WTC11 (cell line): ENCODE measurements around the gene C19orf44. TPM values are rescaled to one million over a fixed set of nuclear protein-coding genes. Genes with fewer than 3 reads are reported as not detected.

Experiments used
- ATAC-seq: fragments of 200-7000 bp; cut with Tn5 transposase; 2 replicates; pipeline ENCODE4 v1.10.0; 2021; ENCODE audit warnings: mild to moderate bottlenecking, moderate library complexity
- CTCF ChIA-PET: fragments of 300-600 bp; sonication (Branson Sonifier 250); formaldehyde crosslinking; loops from one replicate; lab custom pipeline; 2021; ENCODE audit warnings: antibody characterized with exemption; lab: Charles Lee
- POLR2A ChIA-PET: fragments of 350-600 bp; sonication (Branson Sonifier 250); formaldehyde crosslinking; loops from one replicate; lab custom pipeline; 2021; ENCODE audit warnings: antibody characterized with exemption; lab: Charles Lee
- DNase-seq: peaks from one replicate; pipeline ENCODE4 v3.0.0; 2021; ENCODE audit warnings: low spot score
- H3K27ac Mint-ChIP-seq: 2 replicates; pipeline ENCODE4 v1.8.0; 2021; ENCODE audit warnings: mixed read lengths
- H3K27me3 Mint-ChIP-seq: 2 replicates; pipeline ENCODE4 v1.8.0; 2021; ENCODE audit warnings: low read depth, mild to moderate bottlenecking, moderate library complexity, mixed read lengths
- H3K36me3 Mint-ChIP-seq: 2 replicates; pipeline ENCODE4 v1.8.0; 2021; ENCODE audit warnings: mixed read lengths
- H3K4me1 Mint-ChIP-seq: 2 replicates; pipeline ENCODE4 v1.8.0; 2022; ENCODE audit warnings: mixed read lengths
- H3K4me3 Mint-ChIP-seq: 2 replicates; pipeline ENCODE4 v1.8.0; 2021; ENCODE audit warnings: mild to moderate bottlenecking, moderate library complexity, mixed read lengths
- H3K9me3 Mint-ChIP-seq: 2 replicates; pipeline ENCODE4 v1.8.0; 2021; ENCODE audit warnings: mixed read lengths
- AFF4 ChIP-seq: sonication (generic); formaldehyde crosslinking; IDR thresholded peaks from 2 replicates; pipeline ENCODE4 v1.8.1; 2023; ENCODE audit warnings: mild to moderate bottlenecking, missing genetic modification reagents, borderline replicate concordance
- ARID4B ChIP-seq: sonication (generic); formaldehyde crosslinking; IDR thresholded peaks from 2 replicates; pipeline ENCODE4 v1.8.0; 2023; ENCODE audit warnings: missing genetic modification reagents, mild to moderate bottlenecking, borderline replicate concordance
- ATF2 ChIP-seq: sonication (generic); formaldehyde crosslinking; IDR thresholded peaks from 2 replicates; pipeline ENCODE4 v1.8.1; 2022; ENCODE audit warnings: low read depth, missing genetic modification reagents, borderline replicate concordance
- CTCF ChIP-seq: fragments of 200-600 bp; IDR thresholded peaks from 2 replicates; pipeline ENCODE4 v1.8.0; 2022; ENCODE audit warnings: antibody characterized with exemption
- FOXJ3 ChIP-seq: sonication (generic); formaldehyde crosslinking; IDR thresholded peaks from 2 replicates; pipeline ENCODE4 v1.9.0; 2021; ENCODE audit warnings: missing genetic modification reagents, mild to moderate bottlenecking, borderline replicate concordance
- GABPB1 ChIP-seq: sonication (generic); formaldehyde crosslinking; IDR thresholded peaks from 2 replicates; pipeline ENCODE4 v1.8.1; 2023; ENCODE audit warnings: mild to moderate bottlenecking, missing genetic modification reagents
- HMGA2 ChIP-seq: fragments of 250-450 bp; sonication (Bioruptor Pico); IDR thresholded peaks from 2 replicates; pipeline ENCODE4 v1.4.0; 2021; ENCODE audit warnings: mild to moderate bottlenecking, moderate library complexity
- NR3C1 ChIP-seq: sonication (generic); formaldehyde crosslinking; conservative IDR thresholded peaks from 2 replicates; pipeline ENCODE4 v1.8.1; 2023; ENCODE audit warnings: low read depth, mild to moderate bottlenecking, missing genetic modification reagents
- PREB ChIP-seq: sonication (generic); formaldehyde crosslinking; IDR thresholded peaks from 2 replicates; pipeline ENCODE4 v1.8.1; 2022; ENCODE audit warnings: mild to moderate bottlenecking, missing genetic modification reagents, moderate library complexity, borderline replicate concordance
- SMAD4 ChIP-seq: sonication (generic); formaldehyde crosslinking; IDR thresholded peaks from 2 replicates; pipeline ENCODE4 v1.8.0; 2022; ENCODE audit warnings: mild to moderate bottlenecking, missing genetic modification reagents
- SP1 ChIP-seq: sonication (generic); formaldehyde crosslinking; conservative IDR thresholded peaks from 2 replicates; pipeline ENCODE4 v1.8.1; 2022; ENCODE audit warnings: missing genetic modification reagents
- ZBTB21 ChIP-seq: sonication (generic); formaldehyde crosslinking; IDR thresholded peaks from 2 replicates; pipeline ENCODE4 v1.8.1; 2023; ENCODE audit warnings: mild to moderate bottlenecking, missing genetic modification reagents, borderline replicate concordance
- ZNF121 ChIP-seq: sonication (generic); formaldehyde crosslinking; IDR thresholded peaks from 2 replicates; pipeline ENCODE4 v1.8.0; 2023; ENCODE audit warnings: missing genetic modification reagents
- ZNF425 ChIP-seq: fragments of 250-450 bp; sonication (Bioruptor Pico); conservative IDR thresholded peaks from 2 replicates; pipeline ENCODE4 v1.9.0; 2021; ENCODE audit warnings: mild to moderate bottlenecking
- ZNF512 ChIP-seq: sonication (generic); formaldehyde crosslinking; IDR thresholded peaks from 2 replicates; pipeline ENCODE4 v1.8.1; 2022; ENCODE audit warnings: missing genetic modification reagents, borderline replicate concordance
- total RNA-seq: library from RNA; stranded (reverse); gene quantifications from 3 replicates; pipeline ENCODE4 v1.2.3, GENCODE V29; 2021

The C19orf44 gene
- total RNA-seq, 1 experiment from 2014 or later: 4.1 TPM

GRCh38 chr19:16554776-16555175, 58.6 kb downstream of the C19orf44 start (continued):
- TF ChIP-seq ZNF512 (CRISPR knock-in tag): no peak
- TF ChIP-seq, all 79 proteins: peak for 0

- Mint-ChIP-seq H3K4me1 (no peaks in the 10 kb centered on the region), H3K27me3 (no peaks in the 10 kb centered on the region), H3K4me3 (no peak overlapping the region), H3K36me3 (peaks cover 55% of the 10 kb centered on the region), H3K9me3 (no peaks in the 10 kb centered on the region), H3K27ac (0 out of 2 replicates have a peak overlapping the region, but pooled peaks have one; percentile 49)
- CTCF ChIA-PET: no interaction called here
- TF ChIP-seq PREB (no peak), FOXJ3 (CRISPR knock-in tag) (no peak), HMGA2 (no peak), NR3C1 (CRISPR knock-in tag) (no peak)
- POLR2A ChIA-PET: no interaction called here
- DNase-seq (no peak), ATAC-seq (no peak)
Measured at GRCh38 chr19:16559780-16560276, 63.6 kb downstream of the C19orf44 start.

- ATAC-seq (no peak), DNase-seq (no peak)
- Mint-ChIP-seq H3K36me3 (peaks cover 52% of the 10 kb centered on the region), H3K4me3 (no peak overlapping the region), H3K27ac (no peak overlapping the region), H3K27me3 (no peaks in the 10 kb centered on the region), H3K9me3 (no peaks in the 10 kb centered on the region), H3K4me1 (no peaks in the 10 kb centered on the region)
- ChIA-PET POLR2A (no interaction called here), CTCF (no interaction called here)
- no peak for TF ChIP-seq GABPB1
- TF ChIP-seq ZBTB21 (CRISPR knock-in tag): no peak
- no peak for TF ChIP-seq SMAD4 (CRISPR knock-in tag)
- TF ChIP-seq ARID4B (CRISPR knock-in tag): no peak
- TF ChIP-seq ATF2 (CRISPR knock-in tag): no peak
- no peak for TF ChIP-seq SP1 (CRISPR knock-in tag)
- TF ChIP-seq AFF4 (CRISPR knock-in tag): no peak
- TF ChIP-seq ZNF121 (CRISPR knock-in tag): no peak
- TF ChIP-seq ZNF425 (CRISPR knock-in tag): no peak
- TF ChIP-seq CTCF: no peak
Measured at GRCh38 chr19:16561382-16561781, 65.2 kb downstream of the C19orf44 start.
